Panc1 (cell line): Measurements from ENCODE around the gene CAMK1D. TPM values are rescaled to one million over a fixed set of nuclear protein-coding genes. Genes with fewer than 3 reads are reported as not detected.

Source experiments
- ATAC-seq: fragments of 200-7000 bp; cut with Tn5 transposase; 2 replicates; pipeline ENCODE4 v1.9.1; 2020; ENCODE audit warnings: mild to moderate bottlenecking, moderate library complexity
- BruUV-seq: library from RNA; stranded (reverse); fragments of 400-500 nt; replicated peaks from 2 replicates; lab custom pipeline; 2021; lab: Mats Ljungman, UMichigan
- CTCF ChIA-PET: fragments of 300-600 bp; sonication (Branson Sonifier 250); formaldehyde crosslinking; loops from one replicate; lab custom pipeline; 2022; ENCODE audit warnings: antibody characterized with exemption; lab: Charles Lee
- POLR2A ChIA-PET: fragments of 300-600 bp; sonication (Branson Sonifier 250); formaldehyde crosslinking; loops from one replicate; lab custom pipeline; 2022; ENCODE audit warnings: antibody characterized with exemption; lab: Charles Lee
- DNase-seq: peaks from one replicate; pipeline ENCODE4 v3.0.0-alpha.2; 2010; ENCODE audit warnings: low read depth, low spot score
- H3K27ac ChIP-seq: 2 replicates; pipeline ENCODE4 v1.5.1; 2011; ENCODE audit warnings: mild to moderate bottlenecking, low read length, inconsistent platforms
- H3K27me3 ChIP-seq: fragments of 200-500 bp; sonication (Bioruptor generic); 2 replicates; pipeline ENCODE4 v1.6.0; 2014; ENCODE audit warnings: low read length, inconsistent platforms; ENCODE audit not compliant: control insufficient read depth, insufficient read depth
- H3K36me3 ChIP-seq: fragments of 200-500 bp; sonication (Bioruptor generic); 2 replicates; pipeline ENCODE4 v1.5.1; 2014; ENCODE audit warnings: inconsistent platforms, mild to moderate bottlenecking, low read length, moderate library complexity; ENCODE audit not compliant: control insufficient read depth, insufficient read depth
- H3K4me1 ChIP-seq: 2 replicates; pipeline ENCODE4 v1.5.1; 2011; ENCODE audit warnings: inconsistent platforms, mild to moderate bottlenecking, low read length, moderate library complexity; ENCODE audit not compliant: control insufficient read depth, insufficient read depth
- H3K4me3 ChIP-seq, 2 experiments: 2 replicates each; pipeline ENCODE4 v1.5.1; 2011 to 2012; ENCODE audit warnings: low read depth in 2 of 2, low read length in 2 of 2, mild to moderate bottlenecking in 2 of 2, inconsistent platforms in 1 of 2, moderate library complexity in 1 of 2
- H3K9me3 ChIP-seq: fragments of 200-500 bp; sonication (Bioruptor generic); 2 replicates; pipeline ENCODE4 v1.5.1; 2014; ENCODE audit warnings: low read depth, mild to moderate bottlenecking, inconsistent platforms, low read length, moderate library complexity; ENCODE audit not compliant: control insufficient read depth, insufficient read depth
- CTCF ChIP-seq: fragments of 450-650 bp; IDR thresholded peaks from 2 replicates; pipeline ENCODE4 v1.5.1; 2017; ENCODE audit warnings: mild to moderate bottlenecking
- POLR2AphosphoS5 ChIP-seq: IDR thresholded peaks from 2 replicates; pipeline ENCODE4 v1.6.1; 2012; ENCODE audit warnings: mild to moderate bottlenecking, low read depth, low read length, moderate library complexity
- SIN3A ChIP-seq: IDR thresholded peaks from 2 replicates; pipeline ENCODE4 v1.6.1; 2012; ENCODE audit warnings: low read depth, mild to moderate bottlenecking, low read length, moderate library complexity, borderline replicate concordance; ENCODE audit not compliant: insufficient read depth
- TCF7L2 ChIP-seq: IDR thresholded peaks from 2 replicates; pipeline ENCODE4 v1.6.1; 2011; ENCODE audit warnings: mild to moderate bottlenecking, low read depth, low read length, inconsistent platforms
- in situ Hi-C: cut with HindIII; loops from 2 replicates; pipeline ENCODE4 v1.10.0; 2016; ENCODE audit warnings: low sequenced_read_pairs, low pct_unique_long_range_greater_than_20kb
- intact Hi-C: fragments of 100-400 bp; cut with micrococcal nuclease; formaldehyde crosslinking; loops from one replicate; pipeline ENCODE4 v1.10.0; 2022; ENCODE audit not compliant: unreplicated experiment
- total RNA-seq: library from RNA; stranded (reverse); gene quantifications from one replicate; pipeline ENCODE4 v1.2.1, GENCODE V29; 2021; ENCODE audit not compliant: unreplicated experiment
- TF ChIP-seq, protein P1 (sequence below), 2 experiments: IDR thresholded peaks; 2 replicates each; pipeline ENCODE4 v1.6.1; 2011 to 2012; ENCODE audit warnings: low read depth in 2 of 2, control low read depth in 1 of 2, low read length in 1 of 2, mild to moderate bottlenecking in 1 of 2, moderate library complexity in 1 of 2; ENCODE audit not compliant: insufficient read depth in 1 of 2

CAMK1D gene
- total RNA-seq, 1 experiment from 2014 or later, result 5.7 TPM

- BruUV-seq, result no TSS peak
- DNase-seq (no peak), ATAC-seq (no peak)
- POLR2A ChIA-PET, result interaction anchor here (0.6 kb wide), 1 partner anchor 975 kb away, joined by 11 read pairs; no protein-coding TSS in a partner anchor
- in situ Hi-C loops, result no loop called here
- CTCF ChIA-PET, result no interaction called here
- no peak for TF ChIP-seq POLR2AphosphoS5
- Histone ChIP-seq H3K27me3 (no peaks in the 10 kb centered on the region), H3K9me3 (no peaks in the 10 kb centered on the region), H3K4me1 (no peaks in the 10 kb centered on the region), H3K4me3 (no peak overlapping the region), H3K27ac (no peak overlapping the region), H3K36me3 (no peaks in the 10 kb centered on the region)
- intact Hi-C loops, result no loop called here
Measured at GRCh38 chr10:12838995-12839927, 489.9 kb downstream of the CAMK1D start.

GRCh38 chr10:12839941-12840611, 490.7 kb downstream of the CAMK1D start:
- Histone ChIP-seq H3K4me3 (no peak overlapping the region), H3K9me3 (no peaks in the 10 kb centered on the region), H3K4me1 (no peaks in the 10 kb centered on the region), H3K27ac (no peak overlapping the region), H3K36me3 (no peaks in the 10 kb centered on the region), H3K27me3 (no peaks in the 10 kb centered on the region)
- TF ChIP-seq TCF7L2 (no peak), SIN3A (no peak), POLR2AphosphoS5 (no peak), CTCF (no peak)
- TF ChIP-seq, protein P1, sequence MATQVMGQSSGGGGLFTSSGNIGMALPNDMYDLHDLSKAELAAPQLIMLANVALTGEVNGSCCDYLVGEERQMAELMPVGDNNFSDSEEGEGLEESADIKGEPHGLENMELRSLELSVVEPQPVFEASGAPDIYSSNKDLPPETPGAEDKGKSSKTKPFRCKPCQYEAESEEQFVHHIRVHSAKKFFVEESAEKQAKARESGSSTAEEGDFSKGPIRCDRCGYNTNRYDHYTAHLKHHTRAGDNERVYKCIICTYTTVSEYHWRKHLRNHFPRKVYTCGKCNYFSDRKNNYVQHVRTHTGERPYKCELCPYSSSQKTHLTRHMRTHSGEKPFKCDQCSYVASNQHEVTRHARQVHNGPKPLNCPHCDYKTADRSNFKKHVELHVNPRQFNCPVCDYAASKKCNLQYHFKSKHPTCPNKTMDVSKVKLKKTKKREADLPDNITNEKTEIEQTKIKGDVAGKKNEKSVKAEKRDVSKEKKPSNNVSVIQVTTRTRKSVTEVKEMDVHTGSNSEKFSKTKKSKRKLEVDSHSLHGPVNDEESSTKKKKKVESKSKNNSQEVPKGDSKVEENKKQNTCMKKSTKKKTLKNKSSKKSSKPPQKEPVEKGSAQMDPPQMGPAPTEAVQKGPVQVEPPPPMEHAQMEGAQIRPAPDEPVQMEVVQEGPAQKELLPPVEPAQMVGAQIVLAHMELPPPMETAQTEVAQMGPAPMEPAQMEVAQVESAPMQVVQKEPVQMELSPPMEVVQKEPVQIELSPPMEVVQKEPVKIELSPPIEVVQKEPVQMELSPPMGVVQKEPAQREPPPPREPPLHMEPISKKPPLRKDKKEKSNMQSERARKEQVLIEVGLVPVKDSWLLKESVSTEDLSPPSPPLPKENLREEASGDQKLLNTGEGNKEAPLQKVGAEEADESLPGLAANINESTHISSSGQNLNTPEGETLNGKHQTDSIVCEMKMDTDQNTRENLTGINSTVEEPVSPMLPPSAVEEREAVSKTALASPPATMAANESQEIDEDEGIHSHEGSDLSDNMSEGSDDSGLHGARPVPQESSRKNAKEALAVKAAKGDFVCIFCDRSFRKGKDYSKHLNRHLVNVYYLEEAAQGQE (IDR thresholded peaks at IDR 0.05; ENCODE audit: insufficient read depth in 1 of 2, low read depth in 2 of 2, low read length in 1 of 2), result no peak
- no TSS peak for BruUV-seq
- DNase-seq (no peak), ATAC-seq (no peak)
- POLR2A ChIA-PET, result interaction anchor here (0.6 kb wide), 1 partner anchor 975 kb away, joined by 11 read pairs; no protein-coding TSS in a partner anchor
- CTCF ChIA-PET, result no interaction called here
- in situ Hi-C loops, result no loop called here
- intact Hi-C loops, result no loop called here
